HEK293T (cell line): ENCODE measurements around the gene FAM120A.
A peak's percentile ranks its signal among the peaks of the same experiment; 100 is the strongest.

Source experiments
- CTCF ChIA-PET: fragments of 350-600 bp; formaldehyde crosslinking; extraction: SDS; loops from one replicate; lab custom pipeline; 2021; ENCODE audit warnings: antibody characterized with exemption, inconsistent platforms; lab: Yijun Ruan, JAX
- POLR2A ChIA-PET: fragments of 350-600 bp; formaldehyde crosslinking; extraction: SDS; loops from one replicate; lab custom pipeline; 2020; ENCODE audit warnings: antibody characterized with exemption, inconsistent platforms; lab: Yijun Ruan, JAX
- DNase-seq: peaks from one replicate; pipeline ENCODE4 v3.0.0; 2012; ENCODE audit warnings: mixed read lengths; ENCODE audit errors: extremely low spot score
- ARNT ChIP-seq: fragments of 450-650 bp; IDR thresholded peaks from 2 replicates; pipeline ENCODE4 v1.6.1; 2017; ENCODE audit warnings: mild to moderate bottlenecking
- BHLHE40 ChIP-seq: fragments of 450-650 bp; IDR thresholded peaks from 2 replicates; pipeline ENCODE4 v1.6.1; 2016; ENCODE audit warnings: mild to moderate bottlenecking, moderate library complexity, borderline replicate concordance
- CTBP1 ChIP-seq: fragments of 450-650 bp; IDR thresholded peaks from 2 replicates; pipeline ENCODE4 v1.6.1; 2016; ENCODE audit warnings: borderline replicate concordance
- ELF4 ChIP-seq: fragments of 450-650 bp; IDR thresholded peaks from 2 replicates; pipeline ENCODE4 v1.6.1; 2017; ENCODE audit warnings: antibody characterized with exemption
- FOXA1 ChIP-seq: fragments of 450-650 bp; IDR thresholded peaks from 2 replicates; pipeline ENCODE4 v1.6.1; 2016; ENCODE audit warnings: mild to moderate bottlenecking
- FOXK2 ChIP-seq: fragments of 450-650 bp; IDR thresholded peaks from 2 replicates; pipeline ENCODE4 v1.6.1; 2016; ENCODE audit warnings: mild to moderate bottlenecking
- FOXM1 ChIP-seq: fragments of 450-650 bp; IDR thresholded peaks from 2 replicates; pipeline ENCODE4 v1.6.1; 2017; ENCODE audit warnings: mild to moderate bottlenecking, borderline replicate concordance
- HDGF ChIP-seq: fragments of 450-650 bp; IDR thresholded peaks from 2 replicates; pipeline ENCODE4 v1.6.1; 2017; ENCODE audit warnings: antibody characterized with exemption, borderline replicate concordance
- L3MBTL2 ChIP-seq: fragments of 450-650 bp; conservative IDR thresholded peaks from 2 replicates; pipeline ENCODE4 v1.6.1; 2016; ENCODE audit warnings: mild to moderate bottlenecking
- LEF1 ChIP-seq: fragments of 450-650 bp; IDR thresholded peaks from 2 replicates; pipeline ENCODE4 v1.6.1; 2017; ENCODE audit warnings: mild to moderate bottlenecking, borderline replicate concordance
- NFRKB ChIP-seq: fragments of 450-650 bp; IDR thresholded peaks from 2 replicates; pipeline ENCODE4 v1.6.1; 2016; ENCODE audit warnings: mild to moderate bottlenecking, moderate library complexity
- SP1 ChIP-seq: fragments of 450-650 bp; IDR thresholded peaks from 2 replicates; pipeline ENCODE4 v1.6.1; 2017
- SUZ12 ChIP-seq: fragments of 450-650 bp; IDR thresholded peaks from 2 replicates; pipeline ENCODE4 v1.6.1; 2016; ENCODE audit warnings: mild to moderate bottlenecking
- TARDBP ChIP-seq: fragments of 450-650 bp; IDR thresholded peaks from 2 replicates; pipeline ENCODE4 v1.6.1; 2016
- ZNF384 ChIP-seq: fragments of 450-650 bp; IDR thresholded peaks from 2 replicates; pipeline ENCODE4 v1.6.1; 2016
- TF ChIP-seq, protein P1 (sequence below): fragments of 450-650 bp; IDR thresholded peaks from 2 replicates; pipeline ENCODE4 v1.6.1; 2016

Gene FAM120A

DNA sequence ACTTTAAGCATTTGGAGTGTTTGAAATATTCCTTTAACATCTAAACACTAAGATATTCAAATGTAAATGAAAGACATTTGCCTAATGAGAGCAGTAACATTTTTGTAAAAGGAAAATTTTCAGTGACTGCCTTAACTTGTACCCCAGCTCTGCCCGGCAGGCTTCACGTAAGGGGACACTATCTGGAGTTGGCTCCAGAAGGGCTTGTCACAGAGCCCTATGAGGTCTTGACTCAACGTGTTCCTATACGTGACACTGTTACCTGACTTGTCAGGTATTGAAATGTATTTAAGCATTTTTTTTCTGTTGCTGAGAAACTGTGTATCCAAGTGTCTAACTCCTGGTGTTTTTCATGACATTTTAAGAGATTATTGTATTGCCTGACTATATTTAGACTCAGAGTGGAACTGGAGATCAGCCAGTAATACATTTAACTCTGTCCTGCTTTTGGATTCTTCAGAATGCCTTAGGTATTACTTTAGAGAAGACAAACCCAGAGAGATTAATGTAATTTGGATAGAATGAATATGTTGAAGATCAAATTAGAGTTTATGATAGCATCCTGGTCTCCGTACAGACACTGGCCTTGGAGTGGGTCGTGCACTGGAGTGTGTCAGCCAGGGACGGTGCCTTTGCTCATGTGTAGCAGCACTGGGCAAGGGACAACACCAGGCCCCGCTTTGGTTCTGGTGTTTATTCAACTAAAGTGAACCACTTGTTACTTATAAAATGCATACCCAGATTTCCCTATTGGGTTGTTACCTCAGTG is 90.3 kb downstream of the FAM120A start:
- POLR2A ChIA-PET, result no interaction called here
- DNase-seq, result no peak
- CTCF ChIA-PET, result no interaction called here
- TF ChIP-seq BHLHE40 (no peak), LEF1 (no peak), SP1 (no peak), SUZ12 (no peak), ELF4 (no peak), ZNF384 (no peak), HDGF (no peak), CTBP1 (no peak), FOXA1 (no peak), FOXK2 (no peak), TARDBP (no peak), ARNT (no peak), L3MBTL2 (no peak), FOXM1 (no peak), NFRKB (no peak)
- TF ChIP-seq, protein P1, sequence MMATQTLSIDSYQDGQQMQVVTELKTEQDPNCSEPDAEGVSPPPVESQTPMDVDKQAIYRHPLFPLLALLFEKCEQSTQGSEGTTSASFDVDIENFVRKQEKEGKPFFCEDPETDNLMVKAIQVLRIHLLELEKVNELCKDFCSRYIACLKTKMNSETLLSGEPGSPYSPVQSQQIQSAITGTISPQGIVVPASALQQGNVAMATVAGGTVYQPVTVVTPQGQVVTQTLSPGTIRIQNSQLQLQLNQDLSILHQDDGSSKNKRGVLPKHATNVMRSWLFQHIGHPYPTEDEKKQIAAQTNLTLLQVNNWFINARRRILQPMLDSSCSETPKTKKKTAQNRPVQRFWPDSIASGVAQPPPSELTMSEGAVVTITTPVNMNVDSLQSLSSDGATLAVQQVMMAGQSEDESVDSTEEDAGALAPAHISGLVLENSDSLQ, result no peak

- POLR2A ChIA-PET, result interaction anchor here (0.6 kb wide), 1 partner anchor 23 kb away, joined by 3 read pairs; no protein-coding TSS in a partner anchor
These were observed 91.6 kb downstream of the FAM120A start for GRCh38 chr9:93543117-93543516.

GRCh38 chr9:93546356-93546755 is 94.9 kb downstream of the FAM120A start:
- TF ChIP-seq TARDBP, result no peak
- TF ChIP-seq LEF1, result no peak
- TF ChIP-seq SUZ12, result no peak
- TF ChIP-seq FOXM1, result no peak
- no peak for TF ChIP-seq L3MBTL2
- TF ChIP-seq, protein P1, result no peak
- no peak for TF ChIP-seq BHLHE40
- TF ChIP-seq FOXK2, result no peak
- TF ChIP-seq FOXA1, result no peak
- no peak for TF ChIP-seq ZNF384
- no peak for TF ChIP-seq SP1
- no peak for TF ChIP-seq ELF4
- TF ChIP-seq NFRKB, result no peak
- no peak for TF ChIP-seq ARNT
- TF ChIP-seq HDGF, result no peak
- no peak for TF ChIP-seq CTBP1
- CTCF ChIA-PET, result no interaction called here
- DNase-seq, result no peak
- POLR2A ChIA-PET, result no interaction called here

More at GRCh38 chr9:93543117-93543516, 91.6 kb downstream of the FAM120A start:
- DNase-seq, result no peak
- TF ChIP-seq ARNT, result no peak
- TF ChIP-seq CTBP1, result no peak
- CTCF ChIA-PET, result no interaction called here

- no peak for DNase-seq
- ChIA-PET CTCF (no interaction called here), POLR2A (no interaction called here)
- no peak for TF ChIP-seq ARNT
- TF ChIP-seq FOXA1, result no peak
- TF ChIP-seq FOXK2, result no peak
- TF ChIP-seq ELF4, result no peak
- TF ChIP-seq L3MBTL2, result no peak
- no peak for TF ChIP-seq TARDBP
- TF ChIP-seq, protein P1, result no peak
- TF ChIP-seq FOXM1, result no peak
- no peak for TF ChIP-seq CTBP1
- TF ChIP-seq LEF1, result no peak
- no peak for TF ChIP-seq SP1
- TF ChIP-seq SUZ12, result no peak
- no peak for TF ChIP-seq BHLHE40
- no peak for TF ChIP-seq HDGF
- no peak for TF ChIP-seq NFRKB
- no peak for TF ChIP-seq ZNF384
These were observed 98.1 kb downstream of the FAM120A start for GRCh38 chr9:93549611-93550010.

DNA sequence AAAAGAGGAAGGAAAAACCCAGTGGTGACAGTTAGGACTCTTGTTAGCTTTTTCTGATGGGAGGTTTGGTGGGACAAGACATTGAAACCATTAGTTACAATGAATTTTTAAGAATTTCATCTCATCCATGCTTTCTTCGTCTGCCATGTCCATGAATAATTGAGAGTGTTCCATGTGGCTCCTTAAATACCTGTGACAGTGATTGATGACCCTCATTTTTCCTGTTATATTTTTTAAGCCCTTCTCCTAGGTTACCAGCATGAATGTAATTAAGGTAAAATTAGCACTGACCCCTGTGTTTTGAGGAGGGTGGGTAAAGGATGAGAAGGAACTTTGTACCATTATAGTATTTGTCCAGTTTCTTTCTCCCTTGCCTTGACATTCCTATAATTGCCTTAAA is 101.4 kb downstream of the FAM120A start:
- ChIA-PET CTCF (interaction anchor here (0.6 kb wide), 1 partner anchor 1120 kb away, joined by 3 read pairs; no protein-coding TSS in a partner anchor), POLR2A (no interaction called here)
- DNase-seq, result no peak
- TF ChIP-seq, protein P1, result peak; percentile 66; the same call in 1 of the 2 replicates
- no peak for TF ChIP-seq HDGF
